Erythroblast (primary cell): Measurements from ENCODE around the gene OR1J4.
"Not testable (repeated sequence)": the region's sequence is repeated elsewhere in the genome, so short reads cannot be mapped to it uniquely, and the experiment has no call there.

ENCODE experiments used
- DNase-seq, 2 experiments: peaks; one replicate each; lab custom pipeline; 2025; lab: John Stamatoyannopoulos, UW
- GATA1 ChIP-seq: IDR thresholded peaks from 2 replicates; pipeline ENCODE4 v1.6.1; 2011; ENCODE audit warnings: low read depth, mild to moderate bottlenecking, control low read depth, low read length, moderate library complexity
- POLR2A ChIP-seq: IDR thresholded peaks from 2 replicates; pipeline ENCODE4 v1.6.1; 2011; ENCODE audit warnings: mild to moderate bottlenecking, low read length

OR1J4 gene

GRCh38 chr9:122518841-122519240, at the start of gene OR1J4:
OR1J4 (plus strand) TSS chr9:122519141; CDS start chr9:122519141, 0 bp downstream.
- TF ChIP-seq GATA1 (no peak), POLR2A (no peak)
- no peak for DNase-seq

GRCh38 chr9:122474561-122474960, 44.4 kb upstream of the OR1J4 start:
- no peak for TF ChIP-seq GATA1
- peak; percentile 44 to 89 for DNase-seq

- no peak for DNase-seq
These were observed 43.2 kb upstream of the OR1J4 start for GRCh38 chr9:122475717-122476116.

GRCh38 chr9:122477346-122477745, 41.6 kb upstream of the OR1J4 start:
- peak in 1 of 2 experiments; percentile 7 for DNase-seq
- TF ChIP-seq GATA1 = no peak
- TF ChIP-seq POLR2A = no peak

More at GRCh38 chr9:122475717-122476116, 43.2 kb upstream of the OR1J4 start:
- no peak for TF ChIP-seq GATA1

- no peak for TF ChIP-seq GATA1
- DNase-seq = no peak
These were observed 41.1 kb upstream of the OR1J4 start, which contains the start of gene OR1J1 for GRCh38 chr9:122477826-122478225. OR1J1 (minus strand) TSS chr9:122477926; CDS start chr9:122477926, 0 bp downstream.

- TF ChIP-seq POLR2A = no peak
- no peak for DNase-seq
These were observed 39.9 kb upstream of the OR1J4 start for GRCh38 chr9:122479062-122479461.

GRCh38 chr9:122498883-122499288, 20.1 kb upstream of the OR1J4 start:
- DNase-seq = peak; percentile 35 to 49
- TF ChIP-seq POLR2A (no peak), GATA1 (no peak)

GRCh38 chr9:122506964-122507363, 12.0 kb upstream of the OR1J4 start:
- TF ChIP-seq POLR2A (no peak), GATA1 (no peak)
- DNase-seq = no peak

- DNase-seq = no peak
- TF ChIP-seq GATA1 = no peak
- no peak for TF ChIP-seq POLR2A
These were observed 8.4 kb upstream of the OR1J4 start, which contains the start of gene OR1J2 for GRCh38 chr9:122510502-122510901. OR1J2 (plus strand) TSS chr9:122510802; CDS start chr9:122510802, 0 bp downstream.

- no peak for TF ChIP-seq POLR2A
- no peak for TF ChIP-seq GATA1
- DNase-seq = no peak
These were observed 715 bp upstream of the OR1J4 start for GRCh38 chr9:122518226-122518625.

- TF ChIP-seq GATA1 = no peak
- TF ChIP-seq POLR2A = no peak
These were observed 435 bp downstream of the OR1J4 start for GRCh38 chr9:122519376-122519775.

GRCh38 chr9:122526602-122527001, 7.7 kb downstream of the OR1J4 start:
- DNase-seq = no peak
- TF ChIP-seq POLR2A = no peak
- no peak for TF ChIP-seq GATA1

More at GRCh38 chr9:122519376-122519775, 435 bp downstream of the OR1J4 start:
- DNase-seq = no peak

- TF ChIP-seq GATA1 (no peak), POLR2A (no peak)
- no peak for DNase-seq
These were observed 8.3 kb downstream of the OR1J4 start, which contains the start of gene OR1N1 for GRCh38 chr9:122527193-122527592. OR1N1 (minus strand) TSS chr9:122527293; CDS start chr9:122527293, 0 bp downstream.

GRCh38 chr9:122531157-122531556, 12.2 kb downstream of the OR1J4 start:
- DNase-seq = not testable (repeated sequence)

GRCh38 chr9:122536134-122536533, 17.2 kb downstream of the OR1J4 start:
- TF ChIP-seq GATA1 (no peak), POLR2A (no peak)
- DNase-seq = no peak

- not testable (repeated sequence) for DNase-seq
These were observed 18.1 kb downstream of the OR1J4 start for GRCh38 chr9:122537066-122537465.
